Liver (tissue), 9 donors: Measurements from ENCODE around the gene ZIM2. TPM values are rescaled to one million over a fixed set of nuclear protein-coding genes. Genes with fewer than 3 reads are reported as not detected.

Experiments
- DNase-seq: peaks from one replicate; pipeline ENCODE4 v3.0.0-alpha.2; 2017; ENCODE audit warnings: low spot score
- H3K27ac ChIP-seq, 2 donors: one replicate each; pipeline ENCODE4 v1.7.0; 2013; ENCODE audit warnings: inconsistent platforms in 2 of 2, low read length in 2 of 2, control low read depth in 1 of 2, low read depth in 1 of 2, mild to moderate bottlenecking in 1 of 2
- H3K27me3 ChIP-seq, 4 donors: one replicate each; pipeline versions ENCODE4 v1.6.1 to v1.7.0; 2013; ENCODE audit warnings: low read length in 3 of 4, inconsistent platforms in 1 of 4, mild to moderate bottlenecking in 1 of 4, moderate library complexity in 1 of 4; ENCODE audit not compliant: control insufficient read depth in 4 of 4, insufficient read depth in 4 of 4
- H3K36me3 ChIP-seq, 4 donors: one replicate each; pipeline versions ENCODE4 v1.6.1 to v1.7.0; 2013; ENCODE audit warnings: low read length in 3 of 4, mild to moderate bottlenecking in 3 of 4, low read depth in 1 of 4, moderate library complexity in 1 of 4; ENCODE audit not compliant: control insufficient read depth in 4 of 4, insufficient read depth in 3 of 4
- H3K4me1 ChIP-seq, 4 donors: one replicate each; pipeline versions ENCODE4 v1.6.1 to v1.7.0; 2013; ENCODE audit warnings: low read length in 3 of 4, mild to moderate bottlenecking in 3 of 4, moderate library complexity in 1 of 4; ENCODE audit not compliant: control insufficient read depth in 4 of 4, insufficient read depth in 4 of 4
- H3K4me3 ChIP-seq, 3 donors: one replicate each; pipeline versions ENCODE4 v1.6.1 to v1.7.0; 2013; ENCODE audit warnings: low read length in 3 of 3, control low read depth in 1 of 3, low read depth in 1 of 3, mild to moderate bottlenecking in 1 of 3
- H3K9ac ChIP-seq, 2 donors: one replicate each; pipeline ENCODE4 v1.7.0; 2013; ENCODE audit warnings: low read length in 2 of 2, mild to moderate bottlenecking in 2 of 2, moderate library complexity in 2 of 2, control low read depth in 1 of 2, low read depth in 1 of 2
- H3K9me3 ChIP-seq, 4 donors: one replicate each; pipeline versions ENCODE4 v1.6.1 to v1.7.0; 2013; ENCODE audit warnings: low read length in 3 of 4; ENCODE audit not compliant: control insufficient read depth in 4 of 4
- CTCF ChIP-seq: fragments of 150-350 bp; IDR thresholded peaks from 2 replicates; pipeline ENCODE4 v1.5.1; 2017; ENCODE audit warnings: improper control_type of control experiment, low read depth, low read length; ENCODE audit not compliant: missing input control
- EGR1 ChIP-seq, 2 donors: IDR thresholded peaks; 2 replicates each; pipeline ENCODE4 v1.6.1; 2016 to 2018; ENCODE audit warnings: antibody characterized with exemption in 2 of 2, low read depth in 2 of 2
- GABPA ChIP-seq, 2 donors: IDR thresholded peaks in 1 of 2; conservative IDR thresholded peaks in 1 of 2; 2 replicates each; pipeline ENCODE4 v1.6.1; 2016; ENCODE audit warnings: antibody characterized with exemption in 2 of 2, mild to moderate bottlenecking in 1 of 2, moderate library complexity in 1 of 2
- HNF4A ChIP-seq, 2 donors: conservative IDR thresholded peaks; 2 replicates each; pipeline ENCODE4 v1.6.1; 2016; ENCODE audit warnings: antibody characterized with exemption in 2 of 2, mild to moderate bottlenecking in 2 of 2
- HNF4G ChIP-seq: IDR thresholded peaks from 2 replicates; pipeline ENCODE4 v1.6.1; 2016; ENCODE audit warnings: antibody characterized with exemption
- JUND ChIP-seq, 2 donors: IDR thresholded peaks; 2 replicates each; pipeline ENCODE4 v1.6.1; 2016; ENCODE audit warnings: antibody characterized with exemption in 2 of 2
- NR2F2 ChIP-seq: IDR thresholded peaks from 2 replicates; pipeline ENCODE4 v1.6.1; 2016; ENCODE audit warnings: antibody characterized with exemption
- RAD21 ChIP-seq, 2 donors: IDR thresholded peaks; 2 replicates each; pipeline ENCODE4 v1.6.1; 2016; ENCODE audit warnings: antibody characterized with exemption in 2 of 2, mild to moderate bottlenecking in 2 of 2
- RXRA ChIP-seq, 2 donors: IDR thresholded peaks; 2 replicates each; pipeline ENCODE4 v1.6.1; 2017 to 2018; ENCODE audit warnings: antibody characterized with exemption in 2 of 2, mild to moderate bottlenecking in 1 of 2
- SP1 ChIP-seq: IDR thresholded peaks from 2 replicates; pipeline ENCODE4 v1.6.1; 2018; ENCODE audit warnings: antibody characterized with exemption, mild to moderate bottlenecking
- TAF1 ChIP-seq: conservative IDR thresholded peaks from 2 replicates; pipeline ENCODE4 v1.6.1; 2016; ENCODE audit warnings: antibody characterized with exemption, mild to moderate bottlenecking
- YY1 ChIP-seq: IDR thresholded peaks from 2 replicates; pipeline ENCODE4 v1.6.1; 2016; ENCODE audit warnings: antibody characterized with exemption, mild to moderate bottlenecking
- ZBTB33 ChIP-seq: IDR thresholded peaks from 2 replicates; pipeline ENCODE4 v1.6.1; 2016; ENCODE audit warnings: antibody characterized with exemption
- WGBS: extraction: QIAGEN DNeasy Blood & Tissue Kit; methylation state at CpG from one replicate; pipeline ENCODE4 v1.1.7; 2013; 5-methylcytosine and 5-hydroxymethylcytosine counted together
- polyA plus RNA-seq, 2 donors: library from polyadenylated mRNA; stranded (reverse) in 1 of 2; unstranded in 1 of 2; fragments of 200-250 nt in 1 of 2; fragments of >200 nt in 1 of 2; fragmentation: Nextera tagmentation in 1 of 2; extraction: Ambion mirVana in 1 of 2; gene quantifications; one replicate each; pipeline versions ENCODE4 v1.2.1 to v1.2.3, GENCODE V29; 2013 to 2015
- total RNA-seq, 2 donors: library from RNA; depleted of rRNA; stranded (reverse); fragments of >200 nt; gene quantifications; one replicate each; pipeline ENCODE4 v1.2.3, GENCODE V29; 2014
- TF ChIP-seq, protein P1 (sequence below): IDR thresholded peaks from 2 replicates; pipeline ENCODE4 v1.6.1; 2016; ENCODE audit warnings: antibody characterized with exemption
- TF ChIP-seq, protein P2 (sequence below): IDR thresholded peaks from 2 replicates; pipeline ENCODE4 v1.6.1; 2016; ENCODE audit warnings: antibody characterized with exemption
- TF ChIP-seq, protein P3 (sequence below): IDR thresholded peaks from 2 replicates; pipeline ENCODE4 v1.6.1; 2016; ENCODE audit warnings: antibody characterized with exemption, mild to moderate bottlenecking
- donor health status: healthy.
- donor health status: healthy.
- donor health status: healthy.
- donor health status: healthy.
- donor health status: healthy.

ZIM2 gene
- total and polyA plus RNA-seq, 4 donors: 0.03 to 3.2 (median 0.33) TPM; not detected in 1

GRCh38 chr19:56811480-56811879 lies 29.0 kb downstream of the ZIM2 start:
- WGBS: 80% methylated on average over 6 of the region's 6 CpGs
- Histone ChIP-seq H3K4me3 (no peak overlapping the region), H3K36me3 (peaks cover 0 to 2% (median 0%) of the 10 kb centered on the region in 4 donors), H3K9ac (no peak overlapping the region), H3K4me1 (no peaks in the 10 kb centered on the region), H3K27ac (no peak overlapping the region), H3K27me3 (no peaks in the 10 kb centered on the region), H3K9me3 (peaks cover 0 to 14% (median 9%) of the 10 kb centered on the region in 4 donors)
- TF ChIP-seq JUND (IDR thresholded peaks at IDR 0.05) (no peak), CTCF (no peak), EGR1 (IDR thresholded peaks at IDR 0.05; ENCODE audit: low read depth in 2 of 2) (no peak), ZBTB33 (no peak), YY1 (no peak), HNF4A (conservative IDR thresholded peaks at IDR 0.05) (no peak), GABPA (IDR thresholded peaks at IDR 0.05 in 1 of 2, conservative IDR thresholded peaks at IDR 0.05 in 1 of 2) (no peak), RXRA (IDR thresholded peaks at IDR 0.05) (no peak), SP1 (no peak), TAF1 (no peak), RAD21 (IDR thresholded peaks at IDR 0.05) (no peak), HNF4G (no peak)
- TF ChIP-seq, protein P1, sequence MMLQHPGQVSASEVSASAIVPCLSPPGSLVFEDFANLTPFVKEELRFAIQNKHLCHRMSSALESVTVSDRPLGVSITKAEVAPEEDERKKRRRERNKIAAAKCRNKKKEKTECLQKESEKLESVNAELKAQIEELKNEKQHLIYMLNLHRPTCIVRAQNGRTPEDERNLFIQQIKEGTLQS: no peak
- TF ChIP-seq, protein P2, sequence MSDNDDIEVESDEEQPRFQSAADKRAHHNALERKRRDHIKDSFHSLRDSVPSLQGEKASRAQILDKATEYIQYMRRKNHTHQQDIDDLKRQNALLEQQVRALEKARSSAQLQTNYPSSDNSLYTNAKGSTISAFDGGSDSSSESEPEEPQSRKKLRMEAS: no peak
- TF ChIP-seq, protein P3, sequence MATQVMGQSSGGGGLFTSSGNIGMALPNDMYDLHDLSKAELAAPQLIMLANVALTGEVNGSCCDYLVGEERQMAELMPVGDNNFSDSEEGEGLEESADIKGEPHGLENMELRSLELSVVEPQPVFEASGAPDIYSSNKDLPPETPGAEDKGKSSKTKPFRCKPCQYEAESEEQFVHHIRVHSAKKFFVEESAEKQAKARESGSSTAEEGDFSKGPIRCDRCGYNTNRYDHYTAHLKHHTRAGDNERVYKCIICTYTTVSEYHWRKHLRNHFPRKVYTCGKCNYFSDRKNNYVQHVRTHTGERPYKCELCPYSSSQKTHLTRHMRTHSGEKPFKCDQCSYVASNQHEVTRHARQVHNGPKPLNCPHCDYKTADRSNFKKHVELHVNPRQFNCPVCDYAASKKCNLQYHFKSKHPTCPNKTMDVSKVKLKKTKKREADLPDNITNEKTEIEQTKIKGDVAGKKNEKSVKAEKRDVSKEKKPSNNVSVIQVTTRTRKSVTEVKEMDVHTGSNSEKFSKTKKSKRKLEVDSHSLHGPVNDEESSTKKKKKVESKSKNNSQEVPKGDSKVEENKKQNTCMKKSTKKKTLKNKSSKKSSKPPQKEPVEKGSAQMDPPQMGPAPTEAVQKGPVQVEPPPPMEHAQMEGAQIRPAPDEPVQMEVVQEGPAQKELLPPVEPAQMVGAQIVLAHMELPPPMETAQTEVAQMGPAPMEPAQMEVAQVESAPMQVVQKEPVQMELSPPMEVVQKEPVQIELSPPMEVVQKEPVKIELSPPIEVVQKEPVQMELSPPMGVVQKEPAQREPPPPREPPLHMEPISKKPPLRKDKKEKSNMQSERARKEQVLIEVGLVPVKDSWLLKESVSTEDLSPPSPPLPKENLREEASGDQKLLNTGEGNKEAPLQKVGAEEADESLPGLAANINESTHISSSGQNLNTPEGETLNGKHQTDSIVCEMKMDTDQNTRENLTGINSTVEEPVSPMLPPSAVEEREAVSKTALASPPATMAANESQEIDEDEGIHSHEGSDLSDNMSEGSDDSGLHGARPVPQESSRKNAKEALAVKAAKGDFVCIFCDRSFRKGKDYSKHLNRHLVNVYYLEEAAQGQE: no peak
- no peak for DNase-seq

GRCh38 chr19:56810260-56810659 lies 30.3 kb downstream of the ZIM2 start:
- 94% methylated on average over 1 of the region's 1 CpG for WGBS
- Histone ChIP-seq H3K9me3 (peaks cover 0 to 12% (median 11%) of the 10 kb centered on the region in 4 donors), H3K36me3 (no peaks in the 10 kb centered on the region), H3K27ac (no peak overlapping the region), H3K4me1 (no peaks in the 10 kb centered on the region), H3K4me3 (no peak overlapping the region), H3K9ac (no peak overlapping the region), H3K27me3 (no peaks in the 10 kb centered on the region)
- no peak for DNase-seq
- TF ChIP-seq SP1: no peak
- TF ChIP-seq RXRA (IDR thresholded peaks at IDR 0.05): no peak
- TF ChIP-seq, protein P3: no peak
- TF ChIP-seq, protein P1: no peak
- TF ChIP-seq TAF1: no peak
- no peak for TF ChIP-seq NR2F2
